NCI-H526 treated with DMSO at 0.1 percent for 48 hours (cell line): ENCODE data around the gene PRDM12.

Experiments
- DNase-seq: peaks from one replicate; lab custom pipeline; 2025; lab: John Stamatoyannopoulos, UW

The PRDM12 gene

GRCh38 chr9:130729145-130729544 is 64.8 kb downstream of the PRDM12 start:
- no peak for DNase-seq

GRCh38 chr9:130731355-130731754 is 67.0 kb downstream of the PRDM12 start:
- peak; percentile 1 for DNase-seq

- no peak for DNase-seq
Observed at GRCh38 chr9:130732136-130732535, 67.7 kb downstream of the PRDM12 start.
